ENCODE measurements around the gene HDAC4.

Gene HDAC4

DNA sequence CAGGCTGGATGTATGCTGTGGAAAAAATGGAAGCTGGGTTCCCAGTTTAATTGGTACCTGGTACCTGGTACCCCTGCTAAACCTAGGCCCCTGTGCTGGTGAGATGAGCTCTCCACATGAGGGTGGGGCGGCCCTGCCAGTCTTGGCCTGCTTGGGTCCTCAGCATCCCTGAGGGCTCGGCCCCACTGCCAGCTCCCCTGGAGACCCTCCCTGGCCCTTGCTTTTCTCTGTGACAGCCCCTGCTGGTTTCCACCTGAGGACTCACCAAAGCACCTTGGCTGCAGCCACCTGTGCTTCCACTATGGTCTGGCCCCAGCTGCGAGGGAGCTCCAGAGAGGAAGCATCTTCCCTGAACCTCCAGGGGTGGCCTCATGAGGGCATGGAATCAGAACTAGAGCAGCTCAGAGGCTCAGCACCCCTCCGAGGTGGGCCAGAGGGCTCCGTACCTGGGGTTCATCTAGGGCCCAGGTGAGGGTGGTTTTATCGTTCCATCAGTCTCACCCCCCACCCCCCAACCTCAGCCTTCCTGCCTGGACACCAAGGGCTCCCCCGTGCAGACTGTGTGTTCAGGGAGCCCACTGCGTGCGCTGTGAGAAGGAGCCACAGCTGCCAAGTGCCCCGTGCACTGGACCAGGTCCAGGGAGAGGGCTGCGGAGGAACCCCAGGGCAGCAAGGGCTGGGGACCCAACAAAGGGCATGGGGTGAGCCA lies 23.7 kb upstream of the HDAC4 start:
- no peak overlapping the region for H3K4me3 ChIP-seq (ENCODE audit: low read length)
- H3K27ac ChIP-seq (ENCODE audit: low read length): no peak overlapping the region
- DNase-seq (ENCODE audit: low read depth, low spot score): no peak
- no peaks in the 10 kb centered on the region for H3K36me3 ChIP-seq (ENCODE audit: control insufficient read depth, insufficient read depth, low read length)
- no CpG with 5 or more reads among the region's 11 CpGs for WGBS (ENCODE audit: insufficient coverage, insufficient read length)
- no peaks in the 10 kb centered on the region for H3K4me1 ChIP-seq (ENCODE audit: control insufficient read depth, insufficient read depth, low read length)
- no peaks in the 10 kb centered on the region for H3K9me3 ChIP-seq (ENCODE audit: control insufficient read depth, insufficient read depth, low read length)
- H3K27me3 ChIP-seq (ENCODE audit: control insufficient read depth, insufficient read depth, low read length): no peaks in the 10 kb centered on the region

DNA sequence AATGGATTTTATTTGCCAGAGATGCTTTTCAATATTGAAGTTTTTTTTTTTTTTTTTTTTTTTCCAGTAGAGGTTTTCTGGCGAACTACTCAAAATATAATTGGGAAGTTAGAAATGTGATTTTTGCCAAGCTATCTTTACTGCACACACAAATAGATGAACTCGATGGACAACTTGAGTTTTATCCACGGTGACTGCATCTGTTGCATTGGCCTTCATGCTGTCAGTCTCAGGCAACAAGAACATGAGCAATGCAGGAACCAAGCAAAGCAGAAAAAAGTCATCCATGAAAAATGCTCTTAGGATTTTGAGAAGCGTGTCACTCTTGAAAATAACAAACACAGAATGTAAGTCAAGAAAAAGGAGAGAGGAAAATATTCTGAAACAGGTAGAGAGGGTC lies 22.7 kb upstream of the HDAC4 start:
- H3K27ac ChIP-seq (ENCODE audit: low read length): no peak overlapping the region
- H3K4me3 ChIP-seq (ENCODE audit: low read length): no peak overlapping the region
- H3K9me3 ChIP-seq (ENCODE audit: control insufficient read depth, insufficient read depth, low read length): no peaks in the 10 kb centered on the region
- no peak for DNase-seq (ENCODE audit: low read depth, low spot score)
- no CpG with 5 or more reads among the region's 4 CpGs for WGBS (ENCODE audit: insufficient coverage, insufficient read length)
- H3K4me1 ChIP-seq (ENCODE audit: control insufficient read depth, insufficient read depth, low read length): no peaks in the 10 kb centered on the region
- H3K36me3 ChIP-seq (ENCODE audit: control insufficient read depth, insufficient read depth, low read length): no peaks in the 10 kb centered on the region
- no peaks in the 10 kb centered on the region for H3K27me3 ChIP-seq (ENCODE audit: control insufficient read depth, insufficient read depth, low read length)

DNA sequence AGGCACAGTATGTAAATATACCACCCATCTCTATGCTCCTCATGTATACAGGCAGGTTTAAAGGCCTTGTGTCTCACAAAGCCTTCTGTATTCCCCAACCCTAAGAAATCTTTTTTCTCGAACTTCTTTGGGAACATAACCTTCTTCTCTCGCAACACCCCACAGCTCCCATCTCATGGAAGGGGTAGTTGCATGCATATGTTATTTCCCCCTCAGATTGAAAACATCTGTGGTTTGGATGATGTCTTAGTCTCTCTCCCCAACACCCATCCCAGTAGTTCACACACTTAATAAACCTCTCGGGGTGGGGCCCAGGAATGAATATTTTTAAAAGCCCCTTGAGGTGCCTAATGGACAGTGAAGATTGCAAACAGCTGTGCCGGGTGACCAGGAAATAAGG lies 21.0 kb upstream of the HDAC4 start:
- Histone ChIP-seq H3K27ac (ENCODE audit: low read length) (no peak overlapping the region), H3K27me3 (ENCODE audit: control insufficient read depth, insufficient read depth, low read length) (no peaks in the 10 kb centered on the region), H3K4me3 (ENCODE audit: low read length) (no peak overlapping the region), H3K4me1 (ENCODE audit: control insufficient read depth, insufficient read depth, low read length) (no peaks in the 10 kb centered on the region), H3K9me3 (ENCODE audit: control insufficient read depth, insufficient read depth, low read length) (no peaks in the 10 kb centered on the region), H3K36me3 (ENCODE audit: control insufficient read depth, insufficient read depth, low read length) (no peaks in the 10 kb centered on the region)
- WGBS (ENCODE audit: insufficient coverage, insufficient read length): no CpG with 5 or more reads among the region's 4 CpGs
- no peak for DNase-seq (ENCODE audit: low read depth, low spot score)

DNA sequence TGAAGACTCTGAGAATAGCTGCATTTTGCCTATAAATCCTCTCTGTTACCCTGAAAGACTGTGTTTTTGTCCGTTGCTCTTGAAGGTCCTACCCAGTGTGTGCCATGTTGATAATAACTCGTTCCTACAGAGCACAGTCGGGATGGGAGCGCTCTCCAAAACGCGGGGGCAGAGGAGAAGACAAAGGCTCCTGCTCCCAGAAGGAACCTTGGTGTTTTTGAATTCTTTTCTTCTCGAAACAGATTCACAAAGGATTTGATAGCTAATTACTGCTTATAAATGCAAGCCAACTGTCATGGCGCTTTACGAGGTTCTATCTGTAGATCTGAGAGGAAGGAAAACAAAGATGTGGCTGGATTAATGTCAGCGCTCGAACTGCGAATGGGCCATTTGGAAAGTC lies 19.3 kb upstream of the HDAC4 start:
- no peaks in the 10 kb centered on the region for H3K36me3 ChIP-seq (ENCODE audit: control insufficient read depth, insufficient read depth, low read length)
- no peaks in the 10 kb centered on the region for H3K9me3 ChIP-seq (ENCODE audit: control insufficient read depth, insufficient read depth, low read length)
- DNase-seq (ENCODE audit: low read depth, low spot score): no peak
- no peaks in the 10 kb centered on the region for H3K4me1 ChIP-seq (ENCODE audit: control insufficient read depth, insufficient read depth, low read length)
- H3K4me3 ChIP-seq (ENCODE audit: low read length): no peak overlapping the region
- H3K27ac ChIP-seq (ENCODE audit: low read length): no peak overlapping the region
- no peaks in the 10 kb centered on the region for H3K27me3 ChIP-seq (ENCODE audit: control insufficient read depth, insufficient read depth, low read length)
- WGBS (ENCODE audit: insufficient coverage, insufficient read length): no CpG with 5 or more reads among the region's 12 CpGs

DNA sequence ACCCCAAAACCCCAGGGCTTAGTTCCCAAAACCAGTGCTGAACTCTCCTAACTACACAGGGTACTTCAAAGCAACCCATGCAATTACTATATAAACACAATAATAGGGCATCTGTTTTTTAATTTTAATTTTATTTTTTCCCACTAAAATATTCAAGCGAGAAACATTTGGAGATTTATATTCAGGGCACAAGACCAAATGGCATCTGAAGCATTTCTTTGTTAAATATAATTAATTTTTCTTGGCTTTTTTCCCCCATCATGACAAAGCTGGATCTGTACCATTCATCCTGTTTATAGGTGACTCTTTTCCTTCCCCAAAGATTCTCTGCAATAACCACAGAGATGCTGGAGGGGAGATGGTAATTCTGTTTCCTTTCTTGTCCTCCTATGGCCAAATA lies 18.1 kb upstream of the HDAC4 start:
- DNase-seq (ENCODE audit: low read depth, low spot score): no peak
- WGBS (ENCODE audit: insufficient coverage, insufficient read length): no CpG with 5 or more reads among the region's 1 CpG
- H3K36me3 ChIP-seq (ENCODE audit: control insufficient read depth, insufficient read depth, low read length): no peaks in the 10 kb centered on the region
- no peak overlapping the region for H3K4me3 ChIP-seq (ENCODE audit: low read length)
- no peak overlapping the region for H3K27ac ChIP-seq (ENCODE audit: low read length)
- no peaks in the 10 kb centered on the region for H3K4me1 ChIP-seq (ENCODE audit: control insufficient read depth, insufficient read depth, low read length)
- no peaks in the 10 kb centered on the region for H3K27me3 ChIP-seq (ENCODE audit: control insufficient read depth, insufficient read depth, low read length)
- no peaks in the 10 kb centered on the region for H3K9me3 ChIP-seq (ENCODE audit: control insufficient read depth, insufficient read depth, low read length)

DNA sequence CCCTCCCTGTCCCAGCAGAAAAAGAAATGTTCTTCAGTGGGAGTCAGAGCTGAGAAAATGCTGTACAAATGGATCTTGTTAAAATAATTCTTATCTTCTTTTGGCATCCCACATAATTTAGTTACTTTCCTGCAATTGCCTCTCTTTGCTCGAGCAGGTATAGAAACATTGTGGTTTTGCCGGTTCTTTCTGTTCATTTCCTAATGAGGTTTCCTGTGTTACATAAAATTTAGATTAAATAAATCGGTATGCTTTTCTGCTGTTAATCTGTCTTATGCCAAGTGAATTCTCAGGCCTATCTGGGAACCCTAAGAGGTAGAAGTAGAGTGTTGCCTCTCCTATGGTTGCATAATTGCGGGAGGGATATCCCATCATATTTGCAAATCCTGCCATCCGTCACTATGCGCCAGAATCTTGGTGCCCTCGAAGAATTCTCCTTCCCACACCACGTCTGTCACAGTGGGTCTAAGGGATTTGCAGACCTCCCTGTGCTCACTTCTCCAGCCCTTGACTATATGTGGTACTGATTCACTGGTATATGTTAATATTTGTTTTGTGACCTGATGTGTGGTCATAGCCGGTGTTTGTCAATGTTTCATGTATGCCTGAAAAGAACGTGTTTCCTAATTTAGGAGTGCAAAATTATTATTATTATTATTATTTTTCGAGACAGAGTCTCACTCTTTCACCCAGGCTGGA lies 12.2 kb upstream of the HDAC4 start:
- WGBS (ENCODE audit: insufficient coverage, insufficient read length): no CpG with 5 or more reads among the region's 11 CpGs
- Histone ChIP-seq H3K4me3 (ENCODE audit: low read length) (no peak overlapping the region), H3K27me3 (ENCODE audit: control insufficient read depth, insufficient read depth, low read length) (no peaks in the 10 kb centered on the region), H3K27ac (ENCODE audit: low read length) (no peak overlapping the region), H3K4me1 (ENCODE audit: control insufficient read depth, insufficient read depth, low read length) (no peaks in the 10 kb centered on the region), H3K36me3 (ENCODE audit: control insufficient read depth, insufficient read depth, low read length) (no peaks in the 10 kb centered on the region), H3K9me3 (ENCODE audit: control insufficient read depth, insufficient read depth, low read length) (no peaks in the 10 kb centered on the region)
- DNase-seq (ENCODE audit: low read depth, low spot score): no peak

DNA sequence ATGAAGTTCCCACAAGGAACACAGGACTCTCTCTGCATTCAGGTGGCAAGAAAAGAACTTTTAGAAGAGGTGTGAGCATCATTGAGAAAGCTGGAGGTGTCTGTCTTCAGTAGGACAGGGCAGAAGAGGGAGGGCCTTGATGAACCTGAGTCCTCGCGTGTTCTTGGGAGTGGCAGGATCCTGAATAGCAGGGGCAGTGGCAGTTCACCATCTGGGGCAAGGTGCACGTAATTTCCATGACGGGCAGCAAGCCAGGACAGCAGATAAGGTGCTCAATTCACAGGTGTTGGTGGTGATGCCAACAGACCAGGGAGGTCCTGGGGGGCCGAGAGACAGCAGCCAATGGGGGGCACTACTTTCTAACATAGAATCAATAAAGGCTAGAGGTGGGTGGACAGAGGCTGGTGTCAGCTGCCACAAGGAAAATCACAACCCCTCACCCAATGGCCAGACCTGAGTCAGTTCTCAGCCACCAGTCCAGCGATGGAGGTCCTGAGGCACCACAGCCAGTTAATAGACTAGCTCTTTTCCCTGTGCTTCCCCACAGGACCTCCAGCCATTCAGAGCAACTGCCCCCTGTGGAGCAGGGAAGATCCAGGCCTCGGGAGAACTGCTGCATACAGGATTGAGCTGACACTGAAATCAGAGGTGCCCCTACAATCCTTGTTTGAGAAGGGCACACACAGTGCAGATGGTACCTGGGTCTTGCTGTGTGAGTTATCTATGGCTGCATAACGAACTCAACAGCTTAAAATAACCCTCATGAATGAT lies 10.9 kb upstream of the HDAC4 start:
- WGBS (ENCODE audit: insufficient coverage, insufficient read length): no CpG with 5 or more reads among the region's 8 CpGs
- no peak overlapping the region for H3K4me3 ChIP-seq (ENCODE audit: low read length)
- H3K36me3 ChIP-seq (ENCODE audit: control insufficient read depth, insufficient read depth, low read length): no peaks in the 10 kb centered on the region
- H3K27ac ChIP-seq (ENCODE audit: low read length): no peak overlapping the region
- H3K4me1 ChIP-seq (ENCODE audit: control insufficient read depth, insufficient read depth, low read length): no peaks in the 10 kb centered on the region
- no peaks in the 10 kb centered on the region for H3K27me3 ChIP-seq (ENCODE audit: control insufficient read depth, insufficient read depth, low read length)
- no peaks in the 10 kb centered on the region for H3K9me3 ChIP-seq (ENCODE audit: control insufficient read depth, insufficient read depth, low read length)
- DNase-seq (ENCODE audit: low read depth, low spot score): no peak

DNA sequence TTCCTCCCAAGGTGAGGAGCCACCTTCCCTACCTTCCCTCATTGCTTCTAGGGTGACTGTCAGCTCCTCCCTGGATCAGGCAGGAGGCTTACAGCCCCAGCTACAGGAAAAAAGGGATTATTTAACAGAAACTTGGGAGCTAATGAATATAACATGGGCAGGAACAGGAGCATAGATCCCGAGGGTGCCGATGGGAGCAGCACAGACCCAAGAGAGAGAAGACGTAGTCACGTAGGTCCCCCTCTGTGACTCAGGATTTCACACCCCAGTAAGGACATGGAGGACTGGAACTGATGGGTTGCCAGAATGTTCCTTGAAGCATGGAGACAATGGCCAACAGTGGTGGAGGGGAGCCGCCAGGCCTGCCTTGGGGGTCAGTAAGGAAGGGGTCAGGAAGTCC lies 10.3 kb upstream of the HDAC4 start:
- no peaks in the 10 kb centered on the region for H3K27me3 ChIP-seq (ENCODE audit: control insufficient read depth, insufficient read depth, low read length)

DNA sequence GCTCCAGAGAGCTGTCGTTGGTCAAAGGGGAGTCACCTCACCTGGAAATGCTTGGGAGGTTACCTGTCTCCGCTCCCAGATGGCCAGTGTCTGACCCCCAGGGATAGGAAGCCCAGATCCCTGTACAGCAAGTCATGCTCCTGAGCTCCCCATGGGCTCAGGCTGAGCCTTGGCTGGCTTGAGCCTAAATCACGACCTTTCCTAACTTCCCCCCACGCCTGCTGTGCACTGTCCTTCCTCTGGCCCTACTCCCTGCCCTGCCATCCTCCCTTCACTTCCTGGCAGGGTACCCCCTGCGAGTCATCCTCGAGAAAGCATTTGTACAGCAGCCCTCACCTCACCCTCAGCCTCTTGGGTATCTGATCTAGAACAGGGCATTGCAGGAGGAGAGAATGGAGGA lies 9.2 kb upstream of the HDAC4 start:
- WGBS (ENCODE audit: insufficient coverage, insufficient read length): no CpG with 5 or more reads among the region's 6 CpGs
- Histone ChIP-seq H3K27me3 (ENCODE audit: control insufficient read depth, insufficient read depth, low read length) (no peaks in the 10 kb centered on the region), H3K4me1 (ENCODE audit: control insufficient read depth, insufficient read depth, low read length) (no peaks in the 10 kb centered on the region), H3K9me3 (ENCODE audit: control insufficient read depth, insufficient read depth, low read length) (no peaks in the 10 kb centered on the region), H3K27ac (ENCODE audit: low read length) (no peak overlapping the region), H3K36me3 (ENCODE audit: control insufficient read depth, insufficient read depth, low read length) (no peaks in the 10 kb centered on the region), H3K4me3 (ENCODE audit: low read length) (no peak overlapping the region)
- DNase-seq (ENCODE audit: low read depth, low spot score): no peak

More for the DNA sequence above, 10.3 kb upstream of the HDAC4 start:
- Histone ChIP-seq H3K4me3 (ENCODE audit: low read length) (no peak overlapping the region), H3K36me3 (ENCODE audit: control insufficient read depth, insufficient read depth, low read length) (no peaks in the 10 kb centered on the region), H3K27ac (ENCODE audit: low read length) (no peak overlapping the region), H3K4me1 (ENCODE audit: control insufficient read depth, insufficient read depth, low read length) (no peaks in the 10 kb centered on the region), H3K9me3 (ENCODE audit: control insufficient read depth, insufficient read depth, low read length) (no peaks in the 10 kb centered on the region)
- DNase-seq (ENCODE audit: low read depth, low spot score): no peak
- no CpG with 5 or more reads among the region's 5 CpGs for WGBS (ENCODE audit: insufficient coverage, insufficient read length)

DNA sequence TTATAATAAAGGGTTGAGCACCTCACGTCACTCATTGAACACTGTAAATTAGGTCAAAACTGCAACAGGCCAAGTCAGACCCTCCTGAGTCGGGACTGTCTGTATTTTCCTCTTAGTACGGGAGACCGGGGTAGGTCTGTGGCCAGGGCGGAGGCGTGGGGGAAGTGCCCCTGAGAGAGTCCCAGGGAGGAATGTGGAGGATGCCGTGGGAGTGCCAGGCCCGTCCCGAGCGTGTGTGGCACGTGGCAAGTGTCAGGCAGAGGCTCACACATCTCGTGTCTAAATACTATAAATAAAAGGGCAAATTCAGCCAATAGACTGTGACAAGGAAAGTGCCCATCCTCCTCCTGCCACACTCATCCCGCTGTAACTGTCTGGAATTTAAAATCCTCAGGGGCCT lies 6.3 kb upstream of the HDAC4 start:
- WGBS (ENCODE audit: insufficient coverage, insufficient read length): no CpG with 5 or more reads among the region's 13 CpGs
- Histone ChIP-seq H3K27ac (ENCODE audit: low read length) (no peak overlapping the region), H3K9me3 (ENCODE audit: control insufficient read depth, insufficient read depth, low read length) (no peaks in the 10 kb centered on the region), H3K36me3 (ENCODE audit: control insufficient read depth, insufficient read depth, low read length) (no peaks in the 10 kb centered on the region), H3K27me3 (ENCODE audit: control insufficient read depth, insufficient read depth, low read length) (no peaks in the 10 kb centered on the region), H3K4me3 (ENCODE audit: low read length) (no peak overlapping the region), H3K4me1 (ENCODE audit: control insufficient read depth, insufficient read depth, low read length) (no peaks in the 10 kb centered on the region; the same call in 1 of the 2 replicates)
- DNase-seq (ENCODE audit: low read depth, low spot score): no peak

All from iPS DF 6.9 (cell line).